OCI-LY1 (cell line): Measurements from ENCODE around the gene ALDH1B1.

Experiments
- H2AFZ ChIP-seq: fragments of 200-600 bp; sonication (generic), shearing (Covaris generic); 2 replicates; pipeline ENCODE4 v1.6.0; 2014; ENCODE audit warnings: antibody characterized with exemption, mild to moderate bottlenecking, low read length
- H3F3A ChIP-seq: fragments of 200-600 bp; sonication (generic), shearing (Covaris generic); 2 replicates; pipeline ENCODE4 v1.6.0; 2014; ENCODE audit warnings: mild to moderate bottlenecking, antibody characterized with exemption, low read length, moderate library complexity; ENCODE audit not compliant: insufficient read depth
- H3K27ac ChIP-seq: fragments of 200-600 bp; sonication (generic); 2 replicates; pipeline ENCODE4 v1.5.1; 2014; ENCODE audit warnings: low read length, mixed run types, mild to moderate bottlenecking, low read depth; ENCODE audit not compliant: poor library complexity, severe bottlenecking
- H3K27me3 ChIP-seq: fragments of 200-600 bp; sonication (generic); 2 replicates; pipeline ENCODE4 v1.6.0; 2014; ENCODE audit warnings: antibody characterized with exemption, mild to moderate bottlenecking, low read length, moderate library complexity; ENCODE audit not compliant: insufficient read depth
- H3K36me3 ChIP-seq: fragments of 200-600 bp; sonication (generic); 2 replicates; pipeline ENCODE4 v1.6.1; 2014; ENCODE audit warnings: mild to moderate bottlenecking, antibody characterized with exemption, low read length, moderate library complexity, mixed read lengths; ENCODE audit not compliant: insufficient read depth
- H3K4me1 ChIP-seq: fragments of 200-600 bp; sonication (generic); 2 replicates; pipeline ENCODE4 v1.5.1; 2014; ENCODE audit warnings: mild to moderate bottlenecking, low read length, moderate library complexity; ENCODE audit not compliant: insufficient read depth, severe bottlenecking
- H3K4me2 ChIP-seq: fragments of 200-600 bp; sonication (generic), shearing (Covaris generic); 2 replicates; pipeline ENCODE4 v1.6.1; 2014; ENCODE audit warnings: low read length
- H3K4me3 ChIP-seq: fragments of 200-600 bp; sonication (generic); 2 replicates; pipeline ENCODE4 v1.5.1; 2014; ENCODE audit warnings: low read length, low read depth, mild to moderate bottlenecking, mixed read lengths; ENCODE audit not compliant: poor library complexity, severe bottlenecking
- H3K79me2 ChIP-seq: fragments of 200-600 bp; shearing (Covaris generic); 2 replicates; pipeline ENCODE4 v1.6.1; 2016; ENCODE audit warnings: mixed run types, low read length, mixed read lengths; ENCODE audit not compliant: insufficient read depth
- H3K9ac ChIP-seq: fragments of 200-600 bp; sonication (generic), shearing (Covaris generic); 2 replicates; pipeline ENCODE4 v1.6.1; 2014; ENCODE audit warnings: mild to moderate bottlenecking, low read length, mixed read lengths
- H3K9me2 ChIP-seq: fragments of 200-600 bp; sonication (generic), shearing (Covaris generic); 2 replicates; pipeline ENCODE4 v1.6.1; 2014; ENCODE audit warnings: low read depth, mild to moderate bottlenecking, low read length, mixed read lengths
- H3K9me3 ChIP-seq: fragments of 200-600 bp; shearing (Covaris generic); 2 replicates; pipeline ENCODE4 v1.6.1; 2014; ENCODE audit warnings: low read length, mixed read lengths
- H4K20me1 ChIP-seq: fragments of 200-600 bp; sonication (generic), shearing (Covaris generic); 2 replicates; pipeline ENCODE4 v1.6.0; 2016; ENCODE audit warnings: mild to moderate bottlenecking, low read length; ENCODE audit not compliant: insufficient read depth
- CTCF ChIP-seq: fragments of 200-600 bp; sonication (generic), shearing (Covaris generic); IDR thresholded peaks from 2 replicates; pipeline ENCODE4 v1.5.1; 2017; ENCODE audit warnings: mild to moderate bottlenecking, antibody characterized with exemption, low read length, moderate library complexity, mixed read lengths
- EZH2 ChIP-seq: fragments of 200-600 bp; sonication (generic), shearing (Covaris generic); IDR thresholded peaks from 2 replicates; pipeline ENCODE4 v1.8.0; 2017; ENCODE audit warnings: borderline replicate concordance, mixed run types, mild to moderate bottlenecking, antibody characterized with exemption, low read length, moderate library complexity, mixed read lengths

ALDH1B1 gene

GRCh38 chr9:38443597-38443996 lies 51.1 kb downstream of the ALDH1B1 start:
- Histone ChIP-seq H4K20me1 (no peaks in the 10 kb centered on the region), H2AFZ (no peak overlapping the region), H3K27ac (no peak overlapping the region), H3K4me3 (no peak overlapping the region), H3K4me2 (no peak overlapping the region), H3K9me3 (no peaks in the 10 kb centered on the region), H3K9me2 (no peaks in the 10 kb centered on the region), H3K36me3 (no peaks in the 10 kb centered on the region), H3K79me2 (no peaks in the 10 kb centered on the region), H3K9ac (no peak overlapping the region), H3K4me1 (no peaks in the 10 kb centered on the region), H3K27me3 (no peaks in the 10 kb centered on the region), H3F3A (no peaks in the 10 kb centered on the region)
- TF ChIP-seq CTCF (no peak), EZH2 (no peak)

GRCh38 chr9:38445154-38446043 lies 52.9 kb downstream of the ALDH1B1 start:
- Histone ChIP-seq H3K36me3 (no peaks in the 10 kb centered on the region), H3K4me1 (no peaks in the 10 kb centered on the region), H3K27me3 (no peaks in the 10 kb centered on the region), H3K4me3 (no peak overlapping the region), H3F3A (no peaks in the 10 kb centered on the region), H3K79me2 (no peaks in the 10 kb centered on the region), H3K9me3 (no peaks in the 10 kb centered on the region), H3K4me2 (no peak overlapping the region), H3K27ac (no peak overlapping the region), H2AFZ (no peak overlapping the region), H4K20me1 (no peaks in the 10 kb centered on the region), H3K9ac (no peak overlapping the region), H3K9me2 (no peaks in the 10 kb centered on the region)
- TF ChIP-seq CTCF (no peak), EZH2 (no peak)

GRCh38 chr9:38447703-38448102 lies 55.2 kb downstream of the ALDH1B1 start:
- H3K27ac ChIP-seq = no peak overlapping the region
- TF ChIP-seq EZH2 = no peak
- TF ChIP-seq CTCF = no peak
- no peaks in the 10 kb centered on the region for H3K9me2 ChIP-seq
- H3K4me1 ChIP-seq = no peaks in the 10 kb centered on the region
- no peaks in the 10 kb centered on the region for H3K9me3 ChIP-seq
- no peak overlapping the region for H3K4me3 ChIP-seq
- no peaks in the 10 kb centered on the region for H3K36me3 ChIP-seq
- no peak overlapping the region for H3K9ac ChIP-seq
- H3K4me2 ChIP-seq = no peak overlapping the region
- H2AFZ ChIP-seq = no peak overlapping the region
- no peaks in the 10 kb centered on the region for H3K79me2 ChIP-seq
- H3F3A ChIP-seq = no peaks in the 10 kb centered on the region
- H3K27me3 ChIP-seq = no peaks in the 10 kb centered on the region
- no peaks in the 10 kb centered on the region for H4K20me1 ChIP-seq
